Naive thymus-derived CD4-positive, alpha-beta T cell (primary cell): ENCODE data around the gene INS. TPM values are rescaled to one million over a fixed set of nuclear protein-coding genes. Genes with fewer than 3 reads are reported as not detected.

Source experiments
- ATAC-seq: fragments of 150-1000 bp; cut with Tn5 transposase; 2 replicates; pipeline ENCODE4 v1.10.0; 2021; ENCODE audit warnings: mild to moderate bottlenecking, moderate library complexity
- CTCF ChIA-PET: fragments of 350-600 bp; sonication (Branson Sonifier 250); formaldehyde crosslinking; loops from one replicate; lab custom pipeline; 2021; ENCODE audit warnings: antibody characterized with exemption; lab: Charles Lee
- POLR2A ChIA-PET: fragments of 350-600 bp; sonication (Branson Sonifier 250); formaldehyde crosslinking; loops from one replicate; lab custom pipeline; 2021; ENCODE audit warnings: antibody characterized with exemption, inconsistent platforms; lab: Charles Lee
- DNase-seq, 9 donors: peaks; one replicate each; pipeline versions ENCODE4 v3.0.0 to v3.0.0-alpha.2; 2020 to 2022; ENCODE audit warnings: mixed read lengths in 1 of 9
- H3K27ac ChIP-seq: one replicate; pipeline ENCODE4 v1.7.0; 2013; ENCODE audit warnings: mild to moderate bottlenecking, low read depth, low read length, moderate library complexity
- H3K27me3 ChIP-seq, 2 donors: one replicate each; pipeline ENCODE4 v1.7.0; 2013; ENCODE audit warnings: low read length in 2 of 2, mild to moderate bottlenecking in 2 of 2, moderate library complexity in 2 of 2; ENCODE audit not compliant: control insufficient read depth in 2 of 2, insufficient read depth in 2 of 2
- H3K36me3 ChIP-seq, 3 experiments: 1 replicate in 2 of 3; 2 replicates in 1 of 3; pipeline ENCODE4 v1.7.0; 2013; ENCODE audit warnings: low read length in 3 of 3, mild to moderate bottlenecking in 3 of 3, moderate library complexity in 1 of 3; ENCODE audit not compliant: insufficient read depth in 3 of 3, control insufficient read depth in 2 of 3
- H3K4me1 ChIP-seq, 2 donors: one replicate each; pipeline ENCODE4 v1.7.0; 2013; ENCODE audit warnings: low read length in 2 of 2, mild to moderate bottlenecking in 2 of 2, moderate library complexity in 1 of 2; ENCODE audit not compliant: control insufficient read depth in 2 of 2, insufficient read depth in 2 of 2
- H3K4me3 ChIP-seq: 2 replicates; pipeline ENCODE4 v1.7.0; 2013; ENCODE audit warnings: mild to moderate bottlenecking, low read length
- H3K9me3 ChIP-seq, 3 experiments: 1 replicate in 2 of 3; 2 replicates in 1 of 3; pipeline ENCODE4 v1.7.0; 2013; ENCODE audit warnings: low read length in 3 of 3; ENCODE audit not compliant: control insufficient read depth in 2 of 3
- H3K27ac Mint-ChIP-seq, 9 donors: one replicate each; pipeline ENCODE4 v1.8.0; 2020 to 2022; ENCODE audit warnings: mixed read lengths in 9 of 9, mild to moderate bottlenecking in 8 of 9, moderate library complexity in 5 of 9, inconsistent platforms in 2 of 9
- H3K27me3 Mint-ChIP-seq, 5 donors: one replicate each; pipeline ENCODE4 v1.8.0; 2021 to 2022; ENCODE audit warnings: mixed read lengths in 5 of 5, mild to moderate bottlenecking in 1 of 5
- H3K36me3 Mint-ChIP-seq, 5 donors: one replicate each; pipeline ENCODE4 v1.8.0; 2020 to 2022; ENCODE audit warnings: mixed read lengths in 5 of 5, mild to moderate bottlenecking in 3 of 5, inconsistent platforms in 1 of 5
- H3K4me1 Mint-ChIP-seq, 7 donors: one replicate each; pipeline ENCODE4 v1.8.0; 2020 to 2022; ENCODE audit warnings: mixed read lengths in 7 of 7, mild to moderate bottlenecking in 3 of 7, inconsistent platforms in 1 of 7
- H3K4me3 Mint-ChIP-seq, 10 donors: one replicate each; pipeline ENCODE4 v1.8.0; 2020 to 2022; ENCODE audit warnings: mild to moderate bottlenecking in 10 of 10, mixed read lengths in 10 of 10, moderate library complexity in 6 of 10, inconsistent platforms in 2 of 10
- H3K9me3 Mint-ChIP-seq, 11 donors: one replicate each; pipeline ENCODE4 v1.8.0; 2020 to 2022; ENCODE audit warnings: mixed read lengths in 11 of 11, mild to moderate bottlenecking in 4 of 11, inconsistent platforms in 1 of 11, moderate library complexity in 1 of 11
- intact Hi-C, 2 donors: fragments of 100-400 bp; cut with micrococcal nuclease; formaldehyde crosslinking; loops; one replicate each; pipeline ENCODE4 v1.15.1; 2023
- polyA plus RNA-seq, 2 donors: library from polyadenylated mRNA; unstranded; fragments of 300-500 nt; fragmentation: Illumina TruSeq; gene quantifications; one replicate each; pipeline ENCODE4 v1.2.3, GENCODE V29; 2021
- total RNA-seq, 6 experiments: library from RNA in 5 of 6; stranded (reverse) in 5 of 6; gene quantifications; 1 replicate in 5 of 6; 2 replicates in 1 of 6; pipeline ENCODE4 v1.2.3 and lab custom pipeline; 2021 to 2026

Gene INS
- total and polyA plus RNA-seq, 7 experiments from 2014 or later, result not detected

DNA sequence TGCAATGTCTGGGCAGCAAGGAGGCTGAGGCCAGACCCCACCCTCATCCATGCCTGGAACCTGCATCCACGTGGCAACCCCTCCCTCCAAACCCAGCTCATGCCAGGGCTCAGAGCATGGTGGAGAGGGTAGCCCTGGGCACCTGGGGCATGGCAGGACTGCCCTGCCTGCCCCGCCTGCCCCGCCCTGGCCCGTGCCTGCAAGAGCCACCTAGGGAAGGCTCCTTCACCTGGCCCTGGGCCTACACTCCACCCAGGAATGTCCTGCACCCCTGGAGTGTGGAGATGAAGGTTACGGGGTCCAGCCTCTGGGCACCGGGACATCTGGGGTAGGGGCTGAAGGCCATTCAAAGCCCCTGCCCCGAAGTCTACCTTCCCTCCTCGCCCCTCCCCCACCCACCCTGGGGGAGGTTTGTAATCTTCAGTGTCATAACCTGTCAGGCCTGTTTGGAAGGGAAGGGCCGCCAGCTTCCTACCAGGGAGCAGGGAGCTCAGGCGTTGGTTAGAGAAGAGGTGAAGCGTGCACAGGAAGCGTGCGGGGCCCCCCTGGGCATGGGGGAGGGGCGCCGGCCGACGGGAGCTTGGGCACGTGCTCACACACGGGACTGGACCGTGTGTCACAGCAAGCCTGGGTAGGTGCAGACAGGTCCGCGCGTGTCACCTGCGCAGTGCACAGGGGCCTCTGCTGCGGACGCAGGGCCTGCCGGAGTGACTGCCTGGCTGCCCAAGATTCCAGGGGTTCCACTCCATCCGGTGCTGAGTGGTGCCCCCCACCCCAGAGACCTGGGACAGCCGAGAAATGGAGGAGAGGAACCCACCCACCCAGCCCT, 41.3 kb upstream of the INS start:
- ChIA-PET POLR2A (no interaction called here), CTCF (interaction anchor here (0.6 to 0.9 kb wide), 2 partner anchors 9 to 184 kb away, joined by 3 to 4 read pairs; no protein-coding TSS in a partner anchor)
- Histone ChIP-seq H3K27ac (no peak overlapping the region), H3K9me3 (peaks cover 0 to 4% (median 0%) of the 10 kb centered on the region in 3 experiments), H3K4me3 (no peak overlapping the region), H3K4me1 (no peaks in the 10 kb centered on the region), H3K27me3 (no peaks in the 10 kb centered on the region), H3K36me3 (no peaks in the 10 kb centered on the region)
- DNase-seq (no peak), ATAC-seq (no peak)
- H3K4me3 Mint-ChIP-seq, result no peak overlapping the region
- no peak overlapping the region for H3K27ac Mint-ChIP-seq
- peaks cover 0 to 2% (median 0%) of the 10 kb centered on the region in 7 donors for H3K4me1 Mint-ChIP-seq
- intact Hi-C loops, result no loop called here
- no peaks in the 10 kb centered on the region for H3K27me3 Mint-ChIP-seq
- peaks cover 0 to 9% (median 0%) of the 10 kb centered on the region in 5 donors for H3K36me3 Mint-ChIP-seq
- peaks cover 0 to 20% (median 4%) of the 10 kb centered on the region in 11 donors for H3K9me3 Mint-ChIP-seq

DNA sequence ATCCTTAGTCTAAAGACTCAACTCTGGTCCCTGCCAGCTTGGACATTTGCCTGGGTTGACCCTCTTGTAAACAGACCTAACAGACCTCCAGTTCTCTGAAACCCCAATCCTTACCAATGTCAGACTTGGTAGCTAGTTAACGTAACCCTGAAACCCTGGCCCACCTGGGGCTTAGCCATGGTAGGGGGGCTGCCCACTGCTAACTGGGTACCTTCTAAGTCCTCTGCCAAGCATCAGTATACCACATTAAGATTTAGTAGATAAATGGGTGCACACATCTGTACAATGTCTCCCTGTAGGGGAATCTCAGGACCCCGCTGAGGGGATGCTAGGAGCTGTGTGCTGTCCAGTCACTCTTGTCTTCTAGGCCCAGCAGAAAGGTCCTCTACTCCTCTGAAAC, 40.5 kb upstream of the INS start:
- Histone ChIP-seq H3K27ac (no peak overlapping the region), H3K36me3 (no peaks in the 10 kb centered on the region), H3K4me1 (peaks cover 0 to 4% of the 10 kb centered on the region in 2 donors), H3K9me3 (no peaks in the 10 kb centered on the region), H3K4me3 (no peak overlapping the region), H3K27me3 (no peaks in the 10 kb centered on the region)
- intact Hi-C loops, result no loop called here
- Mint-ChIP-seq H3K27ac (no peak overlapping the region), H3K4me1 (peaks cover 4 to 9% (median 7%) of the 10 kb centered on the region in 7 donors), H3K9me3 (peaks cover 0 to 13% (median 2%) of the 10 kb centered on the region in 11 donors), H3K27me3 (peaks cover 0 to 7% (median 6%) of the 10 kb centered on the region in 5 donors), H3K4me3 (no peak overlapping the region), H3K36me3 (peaks cover 0 to 9% (median 0%) of the 10 kb centered on the region in 5 donors)
- ChIA-PET CTCF (interaction anchor here (0.6 to 2.0 kb wide), 2 partner anchors 185 to 220 kb away, joined by 3 to 10 read pairs; no protein-coding TSS in a partner anchor), POLR2A (no interaction called here)
- no peak for ATAC-seq
- DNase-seq, result no peak

DNA sequence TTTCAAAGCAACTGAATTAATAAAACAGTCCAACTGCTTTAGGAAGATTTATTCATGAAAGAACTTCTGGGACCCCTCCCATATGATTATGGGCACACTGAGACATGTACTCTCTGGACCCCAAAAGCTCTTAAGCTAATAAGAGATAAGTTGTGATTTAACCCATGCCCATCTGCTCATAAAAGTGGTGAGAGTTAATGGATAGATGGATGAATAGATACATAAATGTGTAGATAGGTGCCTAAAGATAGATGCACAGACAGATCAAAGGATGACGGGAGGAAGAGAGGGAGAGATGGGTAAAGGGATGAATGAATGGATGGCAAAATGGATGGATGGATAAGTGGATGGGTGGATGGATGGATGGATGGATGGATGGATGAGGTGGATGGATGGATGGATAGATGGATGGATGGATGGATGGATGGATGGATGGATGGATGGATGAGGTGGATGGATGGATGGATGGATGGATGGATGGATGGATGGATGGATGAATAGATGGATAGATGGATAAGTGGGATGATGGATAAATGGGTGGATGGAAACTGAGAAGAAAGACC, 40.0 kb upstream of the INS start:
- intact Hi-C loops, result no loop called here

DNA sequence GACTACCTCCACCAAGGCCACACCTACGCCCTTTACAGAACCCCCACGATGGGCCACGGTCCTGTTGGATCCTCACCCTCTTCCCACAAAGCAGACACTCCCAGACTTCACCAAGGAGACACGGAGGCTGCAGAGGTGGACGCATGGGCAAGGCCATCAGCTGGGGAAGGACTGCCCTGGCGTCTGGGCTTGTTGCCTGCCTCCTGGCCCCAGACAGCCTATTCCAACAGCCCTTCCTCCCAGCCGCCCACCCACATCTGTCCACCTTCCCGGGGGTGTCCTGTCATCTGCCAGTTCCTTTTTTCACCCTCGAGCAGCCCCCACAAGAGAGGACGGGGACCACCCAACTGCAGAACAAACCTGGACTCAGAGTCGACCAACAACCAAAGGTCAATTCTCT, 39.5 kb upstream of the INS start:
- H3K4me1 ChIP-seq, result peaks cover 0 to 4% of the 10 kb centered on the region in 2 donors
- H3K27ac ChIP-seq, result no peak overlapping the region
- peaks cover 0 to 10% (median 2%) of the 10 kb centered on the region in 11 donors for H3K9me3 Mint-ChIP-seq
- CTCF ChIA-PET, result interaction anchor here (1.0 to 2.0 kb wide), 3 partner anchors 105 to 221 kb away, joined by 4 to 10 read pairs (median 4); no protein-coding TSS in a partner anchor
- H3K36me3 Mint-ChIP-seq, result peaks cover 0 to 9% (median 0%) of the 10 kb centered on the region in 5 donors
- H3K27ac Mint-ChIP-seq, result peak overlapping the region in 1 of 9 donors; percentile 26
- no peak overlapping the region for H3K4me3 Mint-ChIP-seq
- no peak for ATAC-seq
- peaks cover 4 to 16% (median 12%) of the 10 kb centered on the region in 7 donors for H3K4me1 Mint-ChIP-seq
- no peak for DNase-seq
- H3K27me3 Mint-ChIP-seq, result peaks cover 4 to 13% (median 12%) of the 10 kb centered on the region in 5 donors
- H3K4me3 ChIP-seq, result no peak overlapping the region
- POLR2A ChIA-PET, result no interaction called here
- H3K36me3 ChIP-seq, result no peaks in the 10 kb centered on the region
- H3K9me3 ChIP-seq, result no peaks in the 10 kb centered on the region
- H3K27me3 ChIP-seq, result no peaks in the 10 kb centered on the region
- intact Hi-C loops, result no loop called here

More for the DNA sequence above, 40.0 kb upstream of the INS start:
- ChIA-PET POLR2A (no interaction called here), CTCF (interaction anchor here (2.0 kb wide), 1 partner anchor 220 kb away, joined by 10 read pairs; no protein-coding TSS in a partner anchor)
- H3K27ac ChIP-seq, result no peak overlapping the region
- Mint-ChIP-seq H3K27me3 (peaks cover 3 to 12% (median 11%) of the 10 kb centered on the region in 5 donors), H3K4me1 (peaks cover 4 to 14% (median 11%) of the 10 kb centered on the region in 7 donors), H3K36me3 (peaks cover 0 to 9% (median 0%) of the 10 kb centered on the region in 5 donors), H3K9me3 (peaks cover 0 to 10% (median 2%) of the 10 kb centered on the region in 11 donors), H3K27ac (no peak overlapping the region), H3K4me3 (no peak overlapping the region)
- no peak overlapping the region for H3K4me3 ChIP-seq
- H3K27me3 ChIP-seq, result no peaks in the 10 kb centered on the region
- no peaks in the 10 kb centered on the region for H3K9me3 ChIP-seq
- H3K36me3 ChIP-seq, result no peaks in the 10 kb centered on the region
- DNase-seq (no peak), ATAC-seq (no peak)
- peaks cover 0 to 4% of the 10 kb centered on the region in 2 donors for H3K4me1 ChIP-seq

DNA sequence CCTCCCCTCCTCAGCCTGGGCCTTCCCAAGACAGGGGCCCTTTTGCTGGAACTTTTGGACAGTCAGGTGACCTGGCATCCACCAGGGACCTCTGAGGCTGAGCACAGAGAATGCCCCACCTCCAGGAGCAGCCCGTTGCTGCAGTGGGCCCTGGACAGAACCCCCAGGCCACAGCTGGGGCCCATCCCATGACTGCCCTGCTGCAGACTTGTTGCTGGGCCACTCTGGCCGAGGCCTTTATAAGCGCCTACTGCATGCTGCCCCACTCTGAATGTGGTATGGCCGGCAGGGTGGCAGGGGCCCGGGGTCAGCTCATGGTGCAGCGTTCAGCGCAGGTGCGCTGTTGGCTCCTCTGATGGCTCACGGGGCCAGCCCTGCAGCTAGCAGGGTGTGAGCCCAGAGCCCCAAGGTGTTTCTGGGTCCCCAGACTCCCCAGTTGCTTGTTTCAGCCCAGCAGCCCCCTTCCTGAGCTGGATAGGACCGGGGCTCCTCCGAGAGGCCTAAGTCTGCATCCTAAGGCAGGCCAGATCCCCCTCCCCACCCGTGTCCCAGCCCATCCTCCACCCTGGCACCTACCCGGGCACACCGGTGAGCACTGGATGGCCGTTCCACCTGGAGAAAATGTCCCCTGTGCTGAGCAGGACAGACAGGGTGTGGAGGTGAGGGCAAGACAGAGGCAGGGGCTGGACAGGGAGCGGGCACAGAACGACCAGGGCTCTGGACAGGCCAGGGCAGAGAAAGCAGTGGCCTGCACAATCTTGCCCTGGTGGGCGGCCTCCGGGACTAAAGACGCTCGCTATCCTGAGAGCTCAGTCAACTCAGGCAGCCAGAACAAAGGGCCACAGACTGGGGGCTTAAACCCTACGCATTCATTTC, 38.7 kb upstream of the INS start:
- H3K27ac Mint-ChIP-seq, result no peak overlapping the region
- no peak overlapping the region for H3K4me3 Mint-ChIP-seq
- peaks cover 0 to 9% (median 0%) of the 10 kb centered on the region in 5 donors for H3K36me3 Mint-ChIP-seq
- H3K27me3 Mint-ChIP-seq, result peaks cover 4 to 13% (median 12%) of the 10 kb centered on the region in 5 donors
- Histone ChIP-seq H3K36me3 (no peaks in the 10 kb centered on the region), H3K27ac (no peak overlapping the region), H3K4me1 (peaks cover 0 to 4% of the 10 kb centered on the region in 2 donors), H3K27me3 (no peaks in the 10 kb centered on the region), H3K4me3 (no peak overlapping the region), H3K9me3 (no peaks in the 10 kb centered on the region)
- ChIA-PET CTCF (interaction anchor here (1.0 to 2.1 kb wide), 4 partner anchors 106 to 221 kb away, joined by 4 to 16 read pairs (median 7); no protein-coding TSS in a partner anchor), POLR2A (no interaction called here)
- DNase-seq (no peak), ATAC-seq (no peak)
- peaks cover 4 to 16% (median 12%) of the 10 kb centered on the region in 7 donors for H3K4me1 Mint-ChIP-seq
- intact Hi-C loops, result loop anchor here (5.0 kb wide), 2 partner anchors 43 to 333 kb away; no protein-coding TSS in a partner anchor
- H3K9me3 Mint-ChIP-seq, result peaks cover 0 to 10% (median 2%) of the 10 kb centered on the region in 11 donors
